GM19463 (cell line): ENCODE results near the gene PSPC1.
"Not testable (repeated sequence)": the region's sequence is repeated elsewhere in the genome, so short reads cannot be mapped to it uniquely, and the experiment has no call there.

Source experiments
- ATAC-seq: cut with Tn5 transposase; IDR thresholded peaks from one replicate; pipeline ENCODE4 v1.9.1; 2021; ENCODE audit warnings: mild to moderate bottlenecking, moderate library complexity; ENCODE audit not compliant: unreplicated experiment

Gene PSPC1, protein sequence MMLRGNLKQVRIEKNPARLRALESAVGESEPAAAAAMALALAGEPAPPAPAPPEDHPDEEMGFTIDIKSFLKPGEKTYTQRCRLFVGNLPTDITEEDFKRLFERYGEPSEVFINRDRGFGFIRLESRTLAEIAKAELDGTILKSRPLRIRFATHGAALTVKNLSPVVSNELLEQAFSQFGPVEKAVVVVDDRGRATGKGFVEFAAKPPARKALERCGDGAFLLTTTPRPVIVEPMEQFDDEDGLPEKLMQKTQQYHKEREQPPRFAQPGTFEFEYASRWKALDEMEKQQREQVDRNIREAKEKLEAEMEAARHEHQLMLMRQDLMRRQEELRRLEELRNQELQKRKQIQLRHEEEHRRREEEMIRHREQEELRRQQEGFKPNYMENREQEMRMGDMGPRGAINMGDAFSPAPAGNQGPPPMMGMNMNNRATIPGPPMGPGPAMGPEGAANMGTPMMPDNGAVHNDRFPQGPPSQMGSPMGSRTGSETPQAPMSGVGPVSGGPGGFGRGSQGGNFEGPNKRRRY

DNA sequence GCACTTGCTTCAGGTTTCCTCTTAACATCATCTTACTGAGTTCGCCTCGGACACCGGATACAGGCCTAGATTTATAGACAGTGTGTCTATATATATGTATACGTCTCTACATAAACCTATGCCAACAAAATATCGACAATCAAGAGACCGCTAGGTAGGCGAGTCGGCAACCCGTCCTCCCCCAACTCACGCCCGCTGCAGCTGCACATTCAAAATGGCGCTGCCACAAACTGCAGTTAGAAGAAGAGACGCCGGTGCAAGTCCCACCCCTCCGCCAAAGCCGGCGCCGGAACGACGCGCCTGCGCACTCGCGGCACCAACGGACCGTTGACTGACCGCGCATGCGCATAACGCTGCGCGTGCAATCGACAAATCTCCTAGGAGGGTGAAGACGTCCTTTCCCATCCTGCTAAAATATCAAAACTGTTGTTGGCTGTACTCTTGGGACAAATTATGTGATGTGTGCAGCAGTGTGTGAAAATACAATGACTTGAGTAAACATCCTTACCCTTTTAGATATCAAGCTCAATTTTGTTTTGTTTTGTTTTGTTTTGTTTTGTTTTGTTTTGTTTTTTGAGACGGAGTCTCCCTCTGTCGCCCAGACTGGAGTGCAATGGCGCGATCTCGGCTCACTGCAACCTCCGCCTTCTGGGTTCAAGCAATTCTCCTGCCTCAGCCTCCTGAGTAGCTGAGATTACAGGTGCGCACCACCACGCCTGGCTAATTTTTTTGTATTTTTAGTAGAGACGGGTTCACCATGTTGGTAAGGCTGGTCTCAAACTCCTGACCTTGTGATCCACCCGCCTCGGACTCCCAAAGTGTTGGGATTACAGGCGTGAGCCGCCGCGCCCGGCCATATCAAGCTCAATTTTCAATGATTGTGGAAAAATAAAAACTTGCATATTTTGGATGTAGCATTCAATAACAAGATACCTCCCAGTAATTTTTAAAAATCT lies at the start of gene PSPC1:
Gene PSPC1, minus strand, starts transcription at position 219 of the 956 bp plus-strand sequence. Its CDS starts 188 bp downstream, at position 31.
- ATAC-seq: peak; percentile 82

DNA sequence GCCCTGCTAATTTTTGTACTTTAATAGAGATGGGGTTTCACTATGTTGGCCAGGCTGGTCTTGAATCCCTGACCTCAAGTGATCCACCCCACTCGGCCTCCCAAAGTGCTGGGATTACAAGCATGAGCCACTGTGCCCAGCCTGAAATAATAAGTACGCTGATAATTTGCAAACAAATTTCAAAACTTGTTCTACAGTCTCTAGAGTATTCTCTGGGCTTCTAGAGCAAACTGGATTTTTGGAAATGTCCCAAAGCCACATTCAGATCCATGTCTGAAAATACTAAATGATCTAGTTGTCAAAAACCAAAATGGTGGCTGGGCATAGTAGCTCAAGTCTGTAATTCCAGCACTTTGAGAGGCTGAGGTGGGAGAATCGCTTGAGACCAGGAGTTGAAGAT lies 39.9 kb upstream of the PSPC1 start:
- no peak for ATAC-seq

DNA sequence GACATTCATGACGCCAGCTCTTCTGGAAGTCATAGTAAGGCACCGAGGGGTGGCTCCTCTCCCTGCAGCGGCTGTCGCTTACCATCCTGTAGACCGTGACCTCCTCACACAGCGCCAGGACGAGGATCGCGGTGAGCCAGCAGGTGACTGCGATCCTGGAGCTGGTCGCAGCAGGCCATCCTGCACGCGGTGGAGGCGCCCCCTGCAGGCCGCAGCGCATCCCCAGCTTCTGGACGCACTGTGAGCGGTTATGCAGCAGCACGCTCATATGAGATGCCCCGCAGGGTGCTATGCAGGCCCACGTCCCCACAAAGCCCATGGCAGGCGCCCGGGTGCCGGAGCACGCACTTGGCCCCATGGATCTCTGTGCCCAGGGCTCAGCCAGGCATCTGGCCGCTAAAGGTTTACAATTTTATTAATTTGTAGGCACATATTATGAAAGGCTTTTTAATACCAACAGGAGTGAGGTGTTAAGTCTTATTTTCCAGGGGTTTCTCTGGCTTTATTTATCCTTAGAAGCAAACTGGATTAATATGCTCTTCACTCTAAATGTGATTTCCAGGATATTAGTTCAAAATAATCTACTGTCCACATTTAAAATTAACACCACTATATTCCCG lies 35.6 kb upstream of the PSPC1 start:
- ATAC-seq: no peak

DNA sequence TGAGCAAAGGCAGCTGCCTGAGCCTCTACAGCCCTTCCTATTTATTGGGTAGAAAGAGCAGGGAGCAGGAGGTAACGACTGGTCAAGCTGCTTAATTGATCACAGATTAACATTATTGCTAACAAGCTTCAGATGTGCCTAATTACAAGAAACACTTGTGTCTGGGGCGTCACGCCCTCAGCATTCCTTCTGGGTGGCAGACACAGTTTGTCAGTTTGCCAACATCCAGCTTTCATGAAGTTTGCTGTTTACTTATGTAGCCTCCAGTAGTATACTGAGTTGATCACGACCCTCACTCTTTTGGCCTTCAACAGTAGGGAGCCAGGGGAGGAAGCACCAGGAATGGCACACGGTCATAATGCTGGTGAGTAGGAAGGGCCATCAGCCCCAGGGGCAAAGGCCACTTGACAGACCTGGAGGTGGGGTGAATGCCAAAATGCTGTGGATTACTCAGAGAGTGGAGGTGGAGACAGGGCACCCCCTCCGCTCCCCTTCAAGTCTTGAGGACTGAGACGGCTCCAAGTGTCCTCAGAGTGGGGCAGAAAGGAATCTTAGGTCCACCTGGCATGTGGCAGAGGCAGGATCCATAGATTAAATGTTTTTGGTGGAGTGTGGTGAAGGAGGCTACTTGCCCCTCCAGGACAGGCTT lies 34.9 kb upstream of the PSPC1 start:
- no peak for ATAC-seq

DNA sequence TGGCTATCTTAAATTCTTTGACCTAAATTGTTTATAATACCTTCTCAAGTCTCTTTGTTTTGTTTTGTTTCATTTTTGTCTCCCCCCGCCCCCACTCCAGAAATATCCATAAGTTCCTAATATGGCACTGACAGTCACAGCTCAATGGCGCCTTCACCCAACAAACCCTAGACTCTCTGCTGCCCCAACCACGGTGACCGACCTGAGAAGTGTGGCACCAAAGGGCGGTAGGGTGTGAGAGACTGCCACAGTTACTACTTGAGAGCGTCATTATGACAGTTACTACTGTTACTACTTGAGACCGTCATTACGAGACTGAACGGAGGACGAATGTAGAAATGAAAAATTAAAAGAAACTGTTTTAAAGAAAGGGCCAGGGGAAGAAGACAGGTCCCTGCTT lies 34.4 kb upstream of the PSPC1 start:
- ATAC-seq: no peak

DNA sequence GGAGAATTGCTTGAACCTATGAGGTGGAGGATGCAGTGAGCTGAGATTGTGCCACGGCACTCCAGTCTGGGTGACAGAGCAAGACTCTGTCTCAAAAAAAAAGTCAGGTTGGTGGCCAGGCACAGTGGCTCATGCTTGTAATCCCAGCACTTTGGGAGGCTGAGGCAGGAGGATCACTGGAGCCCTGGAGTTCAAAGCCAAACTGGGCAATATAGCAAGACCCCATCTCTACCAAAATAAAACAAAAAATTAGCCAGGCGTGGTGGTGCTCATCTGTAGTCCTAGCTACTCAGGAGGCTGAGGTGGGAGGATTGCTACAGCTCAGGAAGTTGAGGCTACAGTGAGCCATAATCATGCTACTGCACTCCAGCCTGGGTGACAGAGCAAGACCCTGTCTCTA lies 33.1 kb upstream of the PSPC1 start:
- not testable (repeated sequence) for ATAC-seq

DNA sequence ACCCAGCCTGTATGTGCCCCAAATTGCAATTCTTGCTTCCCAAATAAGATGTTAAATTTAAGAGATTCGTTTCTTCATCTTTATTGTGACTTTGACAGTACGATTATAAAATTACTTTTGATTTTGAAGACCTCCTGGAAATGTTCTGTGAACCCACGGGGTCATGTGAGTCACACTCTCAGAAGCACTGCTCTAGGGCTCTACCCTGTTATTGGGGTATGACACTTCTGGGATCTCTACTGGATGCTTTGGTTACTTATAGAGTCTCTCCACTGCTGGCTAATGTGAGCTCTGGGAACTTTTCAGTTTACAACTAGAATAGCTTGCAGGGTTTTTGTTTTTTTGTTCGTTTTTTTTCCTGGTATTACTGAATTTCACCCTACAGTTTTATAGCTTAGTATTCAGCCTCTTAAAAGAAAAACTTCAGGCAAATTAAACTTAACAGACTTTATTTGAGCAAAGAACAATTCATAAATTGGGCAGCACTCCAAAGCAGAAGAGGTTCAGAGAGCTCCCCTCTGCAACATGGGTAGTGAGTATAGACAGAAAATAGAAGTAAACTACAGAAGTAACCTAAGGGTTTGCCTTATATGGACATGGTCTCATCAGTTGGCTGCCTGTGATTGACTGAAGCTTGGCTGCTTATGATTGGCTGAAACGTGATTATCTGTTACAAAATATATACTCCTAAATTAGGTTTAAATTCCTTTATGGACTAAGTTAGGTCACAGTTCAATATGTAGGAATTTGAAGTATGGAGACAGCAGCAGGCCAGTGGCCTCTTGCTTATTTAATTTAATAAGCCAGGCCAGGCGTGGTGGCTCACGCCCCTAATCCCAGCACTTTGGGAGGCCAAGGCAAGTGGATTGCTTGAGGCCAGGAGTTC lies 28.5 kb upstream of the PSPC1 start:
- ATAC-seq: no peak

DNA sequence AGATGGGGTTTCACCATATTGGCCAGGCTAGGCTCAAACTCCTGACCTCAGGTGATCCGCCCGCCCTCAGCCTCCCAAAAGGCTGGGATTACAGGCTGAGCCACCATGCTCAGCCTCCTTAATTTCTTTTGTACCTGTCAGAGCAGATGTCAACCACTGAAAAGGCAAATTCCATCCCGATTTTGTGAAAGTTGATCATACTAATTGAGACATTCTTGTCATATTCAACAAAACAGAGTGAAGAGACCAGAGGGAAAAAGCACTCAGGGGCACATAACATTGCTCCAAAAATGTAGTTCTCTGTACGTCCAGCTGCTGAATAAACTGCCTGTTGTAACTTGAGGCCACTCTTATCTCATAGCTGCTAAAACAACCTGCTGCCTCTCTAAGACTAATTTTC lies 27.4 kb upstream of the PSPC1 start:
- ATAC-seq: no peak

DNA sequence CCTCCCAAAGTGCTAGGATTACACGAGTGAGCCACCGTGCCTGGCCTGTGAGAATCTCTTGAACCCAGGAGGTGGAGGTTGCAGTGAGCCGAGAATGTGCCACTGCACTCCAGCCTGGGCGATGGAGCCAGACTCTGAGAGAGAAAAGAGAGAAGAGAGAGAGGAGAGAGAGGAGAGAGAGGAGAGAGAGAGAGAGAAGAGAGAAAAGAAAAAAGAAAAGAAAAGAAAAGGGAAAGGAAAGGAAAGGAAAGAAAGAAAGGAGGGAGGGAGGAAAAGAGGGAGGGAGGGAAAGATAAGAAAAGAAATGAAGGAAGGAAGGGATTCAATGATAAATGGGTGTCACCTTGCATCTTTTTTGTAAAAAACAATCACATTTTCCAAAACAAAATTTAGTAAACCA lies 23.0 kb upstream of the PSPC1 start:
- no peak for ATAC-seq

DNA sequence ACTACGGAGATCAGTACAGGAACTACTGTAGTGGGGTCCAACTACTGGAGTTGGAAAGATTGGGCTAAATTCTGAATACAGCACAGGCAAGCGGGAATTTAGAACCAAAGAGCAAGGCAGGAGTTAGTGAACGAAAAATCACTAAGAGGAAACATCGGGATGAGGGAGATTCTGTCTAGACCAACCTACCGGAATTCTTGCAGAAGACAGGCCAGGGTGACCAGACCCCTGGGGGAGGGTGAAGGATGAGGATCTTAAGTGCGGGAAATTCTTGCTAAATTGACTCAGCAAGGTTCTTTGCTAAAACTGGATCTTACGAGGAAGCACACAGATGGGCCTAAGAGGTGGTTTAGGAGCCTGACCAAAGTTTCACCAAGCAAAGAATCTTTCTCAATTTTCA lies 13.2 kb upstream of the PSPC1 start:
- no peak for ATAC-seq

DNA sequence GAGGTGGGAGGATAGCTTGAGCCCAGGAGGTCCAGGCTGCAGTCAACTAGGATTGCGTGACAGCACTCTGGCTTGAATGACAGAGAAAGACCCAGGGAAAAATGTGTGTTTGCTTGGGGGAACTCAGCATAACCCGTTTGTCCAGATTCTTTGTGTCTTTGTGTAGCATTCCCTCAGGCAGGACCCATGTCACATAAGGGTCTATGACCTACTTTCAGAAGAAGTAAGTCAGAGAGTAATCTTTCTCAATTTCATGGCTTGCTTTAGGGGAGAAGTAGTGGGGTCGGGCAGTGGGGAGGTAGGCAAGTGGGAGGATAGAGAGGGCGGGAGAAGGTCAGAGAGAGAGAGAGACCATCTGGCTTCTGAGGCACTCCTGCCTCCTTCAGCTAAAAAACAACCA lies 11.9 kb upstream of the PSPC1 start:
- ATAC-seq: no peak

DNA sequence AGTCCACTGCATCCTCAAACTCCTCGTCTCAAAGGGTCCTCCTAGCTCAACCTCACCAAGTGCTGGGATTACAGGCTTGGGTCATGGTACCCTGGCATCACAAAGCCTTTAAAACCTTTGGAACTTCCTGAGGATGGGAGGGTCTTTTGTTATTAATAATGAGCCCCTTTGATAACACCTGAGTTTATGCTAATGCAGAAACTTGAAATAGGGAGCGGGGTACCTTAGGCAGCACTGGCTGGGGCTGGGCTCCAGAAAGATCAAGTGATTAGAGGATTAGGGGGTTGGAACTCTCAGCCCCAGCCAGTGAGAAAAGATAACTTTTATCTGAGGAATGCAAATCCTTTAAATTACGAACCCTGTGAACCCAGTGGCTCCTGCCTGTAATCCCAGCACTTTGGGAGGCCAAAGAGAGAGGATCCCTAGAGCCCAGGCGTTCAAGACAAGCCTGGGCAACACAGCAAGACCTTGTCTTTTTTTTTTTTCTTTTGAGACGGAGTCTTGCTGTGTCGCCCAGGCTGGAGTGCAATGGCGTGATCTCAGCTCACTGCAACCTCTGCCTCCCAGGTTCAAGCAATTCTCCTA lies 9.3 kb upstream of the PSPC1 start:
- ATAC-seq: no peak

DNA sequence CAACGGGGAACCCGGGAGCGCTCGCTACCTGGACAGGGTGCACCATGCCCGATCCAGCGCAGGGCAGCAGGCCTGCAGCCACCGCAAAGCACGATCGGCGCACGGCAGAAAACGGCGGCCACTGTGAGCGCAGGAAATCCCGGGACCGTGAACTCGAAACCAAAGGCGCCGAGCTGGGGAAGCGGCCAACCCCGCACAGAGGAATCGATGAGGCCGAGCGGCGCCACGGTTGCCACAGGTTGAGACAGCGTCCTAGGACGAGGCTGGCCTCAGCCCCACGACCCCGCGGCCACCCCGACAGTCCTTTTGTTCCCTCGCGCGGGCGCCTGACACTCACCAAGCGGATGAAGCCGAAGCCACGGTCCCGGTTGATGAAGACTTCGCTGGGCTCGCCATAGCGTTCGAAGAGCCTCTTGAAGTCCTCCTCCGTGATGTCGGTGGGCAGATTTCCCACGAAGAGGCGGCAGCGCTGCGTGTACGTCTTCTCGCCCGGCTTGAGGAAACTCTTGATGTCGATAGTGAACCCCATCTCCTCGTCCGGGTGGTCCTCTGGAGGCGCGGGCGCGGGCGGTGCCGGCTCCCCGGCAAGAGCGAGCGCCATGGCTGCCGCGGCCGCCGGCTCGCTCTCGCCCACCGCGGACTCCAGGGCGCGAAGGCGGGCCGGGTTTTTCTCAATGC lies 557 bp downstream of the PSPC1 start:
- ATAC-seq: peak; percentile 41

DNA sequence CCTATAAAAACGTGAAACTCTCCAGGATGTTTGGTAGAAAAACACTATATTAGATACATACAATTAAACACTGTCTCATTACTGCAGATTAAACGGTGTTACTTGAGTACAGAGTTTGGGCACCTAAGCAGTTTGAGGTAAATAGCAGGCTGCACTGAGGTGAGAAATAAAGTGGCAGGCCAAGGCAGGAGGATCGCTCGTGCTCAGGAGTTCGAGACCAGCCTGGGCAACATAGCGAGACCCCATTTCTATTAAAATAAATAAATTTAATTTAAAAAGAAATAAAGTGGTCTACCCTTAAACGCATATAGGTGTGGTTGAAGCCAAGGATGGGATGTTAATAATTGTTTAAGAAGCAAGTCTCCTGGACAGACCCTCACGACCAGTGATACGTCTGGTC lies 1.2 kb downstream of the PSPC1 start:
- ATAC-seq: no peak

DNA sequence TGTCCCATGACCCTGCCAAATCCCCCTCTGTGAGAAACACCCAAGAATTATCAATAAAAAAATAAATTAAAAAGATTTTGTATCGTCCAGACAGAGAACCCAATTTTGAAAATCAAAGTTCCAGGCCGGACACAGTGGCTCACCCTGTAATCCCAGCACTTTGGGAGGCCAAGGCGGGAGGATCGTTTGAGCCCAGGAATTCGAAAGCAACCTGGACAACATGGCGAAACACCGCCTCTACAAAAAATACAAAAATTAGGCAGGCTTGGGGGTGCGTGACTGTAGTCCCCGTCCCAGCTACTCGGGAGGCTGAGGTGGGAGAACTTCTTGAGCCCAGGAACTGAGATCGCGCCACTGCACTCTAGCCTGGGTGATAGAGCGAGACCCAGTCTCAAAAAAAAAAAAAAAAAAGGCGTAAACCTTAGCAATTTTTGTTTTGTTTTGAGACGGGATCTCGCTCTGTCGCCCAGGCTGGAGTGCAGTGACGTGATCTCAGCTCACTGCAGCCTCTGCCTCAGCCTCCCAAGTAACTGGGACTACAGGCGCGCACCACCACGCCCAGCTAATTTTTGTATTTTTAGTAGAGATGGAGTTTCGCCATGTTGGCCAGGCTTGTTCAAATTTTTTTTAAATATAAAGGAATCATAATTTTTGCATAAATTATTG lies 1.9 kb downstream of the PSPC1 start:
- not testable (repeated sequence) for ATAC-seq

DNA sequence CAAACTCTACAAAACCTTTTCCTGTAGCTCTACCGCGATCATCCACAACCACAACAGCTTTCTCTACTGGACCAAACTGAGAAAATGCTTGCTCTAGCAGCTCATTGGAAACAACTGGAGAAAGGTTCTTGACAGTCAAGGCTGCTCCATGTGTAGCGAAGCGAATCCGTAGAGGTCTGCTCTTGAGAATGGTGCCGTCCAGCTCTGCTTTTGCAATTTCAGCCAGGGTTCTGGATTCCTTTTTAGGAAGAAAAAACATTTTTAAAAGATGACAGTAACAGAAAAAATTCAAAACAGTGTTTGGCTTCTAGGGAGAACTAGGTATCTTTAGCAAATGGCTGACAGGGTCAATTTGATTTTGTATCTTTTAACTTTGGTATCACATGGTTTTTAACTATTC lies 10.4 kb downstream of the PSPC1 start:
- ATAC-seq: no peak

DNA sequence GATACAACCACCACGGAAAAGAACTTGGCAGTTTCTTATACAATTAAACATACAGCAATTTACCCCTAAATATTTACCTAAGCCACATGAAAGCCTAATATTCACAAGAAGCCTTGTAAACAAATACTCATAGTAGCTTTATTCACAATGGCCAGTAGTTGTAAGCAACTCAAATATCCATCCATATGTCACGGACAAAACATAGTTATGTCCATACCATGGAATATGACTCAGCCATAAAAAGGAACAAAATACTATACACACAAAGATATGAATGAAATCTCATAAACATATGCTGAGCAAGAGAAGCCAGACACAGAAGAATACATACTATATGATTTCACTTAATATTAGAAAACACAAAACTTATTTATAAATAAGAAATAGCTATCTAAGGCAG lies 12.9 kb downstream of the PSPC1 start:
- no peak for ATAC-seq

DNA sequence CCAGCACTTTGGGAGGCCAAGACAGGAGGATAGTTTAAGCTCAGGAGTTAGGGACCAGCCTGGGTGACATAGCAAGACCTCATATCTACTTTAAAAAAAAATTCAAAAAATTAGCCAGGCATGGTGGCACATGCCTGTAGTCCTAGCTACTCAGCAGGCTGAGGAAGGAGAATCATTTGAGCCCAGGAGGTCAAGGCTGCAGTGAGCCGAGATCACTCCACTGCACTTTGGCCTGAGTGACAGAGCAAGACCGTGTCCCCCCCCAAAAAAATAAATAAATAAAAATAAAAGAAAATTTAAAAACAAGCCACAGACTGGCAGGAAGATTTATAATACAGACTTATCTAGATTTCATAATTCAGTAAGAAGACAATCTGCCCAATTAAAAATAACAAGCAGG lies 14.8 kb downstream of the PSPC1 start:
- ATAC-seq: no peak
